DND-41 (cell line): ENCODE results near the gene IL2RA.

Experiments
- ATAC-seq: fragments of 200-7000 bp; cut with Tn5 transposase; 3 replicates; pipeline ENCODE4 v1.9.1; 2021; ENCODE audit warnings: low read depth; ENCODE audit not compliant: insufficient read depth
- DNase-seq: peaks from one replicate; pipeline ENCODE4 v3.0.0-alpha.2; 2020
- H2AFZ ChIP-seq: 2 replicates; pipeline ENCODE4 v1.6.0; 2012; ENCODE audit warnings: low read depth, low read length
- H3K27ac ChIP-seq: 2 replicates; pipeline ENCODE4 v1.5.1; 2012; ENCODE audit warnings: low read length, inconsistent platforms
- H3K27me3 ChIP-seq: fragments of 200-600 bp; sonication (generic); 2 replicates; pipeline ENCODE4 v1.6.0; 2012; ENCODE audit warnings: low read length, mild to moderate bottlenecking, inconsistent platforms; ENCODE audit not compliant: insufficient read depth, poor library complexity
- H3K36me3 ChIP-seq: 2 replicates; pipeline ENCODE4 v1.5.1; 2012; ENCODE audit warnings: low read length, inconsistent platforms; ENCODE audit not compliant: insufficient read depth
- H3K4me1 ChIP-seq: 2 replicates; pipeline ENCODE4 v1.5.1; 2012; ENCODE audit warnings: mild to moderate bottlenecking, low read length; ENCODE audit not compliant: insufficient read depth
- H3K4me2 ChIP-seq: 2 replicates; pipeline ENCODE4 v1.6.0; 2012; ENCODE audit warnings: mild to moderate bottlenecking, moderate library complexity, low read length, inconsistent platforms; ENCODE audit not compliant: insufficient read depth
- H3K4me3 ChIP-seq, 2 experiments: fragments of 200-600 bp in 1 of 2; shearing (Covaris generic) in 1 of 2; 2 replicates each; pipeline ENCODE4 v1.5.1; 2012 to 2016; ENCODE audit warnings: inconsistent platforms in 2 of 2, low read length in 2 of 2, mild to moderate bottlenecking in 2 of 2, low read depth in 1 of 2, moderate library complexity in 1 of 2
- H3K79me2 ChIP-seq: 2 replicates; pipeline ENCODE4 v1.6.0; 2012; ENCODE audit warnings: low read length, inconsistent platforms; ENCODE audit not compliant: insufficient read depth
- H3K9ac ChIP-seq: 2 replicates; pipeline ENCODE4 v1.6.0; 2012; ENCODE audit warnings: low read depth, mild to moderate bottlenecking, inconsistent platforms, low read length, moderate library complexity
- H3K9me3 ChIP-seq: 2 replicates; pipeline ENCODE4 v1.5.1; 2012; ENCODE audit warnings: low read length, moderate library complexity, mild to moderate bottlenecking, inconsistent platforms; ENCODE audit not compliant: insufficient read depth, severe bottlenecking
- H4K20me1 ChIP-seq: 2 replicates; pipeline ENCODE4 v1.6.0; 2012; ENCODE audit warnings: low read length; ENCODE audit not compliant: insufficient read depth
- EZH2 ChIP-seq: IDR thresholded peaks from 3 replicates; pipeline ENCODE4 v1.6.1; 2012; ENCODE audit warnings: borderline replicate concordance, low read depth, mild to moderate bottlenecking, moderate library complexity, low read length, inconsistent platforms; ENCODE audit not compliant: severe bottlenecking
- TF ChIP-seq, protein P1 (sequence below): IDR thresholded peaks from 2 replicates; pipeline ENCODE4 v1.5.1; 2012; ENCODE audit warnings: borderline replicate concordance, low read length, moderate library complexity, mild to moderate bottlenecking; ENCODE audit not compliant: poor library complexity, severe bottlenecking; ENCODE audit errors: extremely low read depth

The IL2RA gene

DNA sequence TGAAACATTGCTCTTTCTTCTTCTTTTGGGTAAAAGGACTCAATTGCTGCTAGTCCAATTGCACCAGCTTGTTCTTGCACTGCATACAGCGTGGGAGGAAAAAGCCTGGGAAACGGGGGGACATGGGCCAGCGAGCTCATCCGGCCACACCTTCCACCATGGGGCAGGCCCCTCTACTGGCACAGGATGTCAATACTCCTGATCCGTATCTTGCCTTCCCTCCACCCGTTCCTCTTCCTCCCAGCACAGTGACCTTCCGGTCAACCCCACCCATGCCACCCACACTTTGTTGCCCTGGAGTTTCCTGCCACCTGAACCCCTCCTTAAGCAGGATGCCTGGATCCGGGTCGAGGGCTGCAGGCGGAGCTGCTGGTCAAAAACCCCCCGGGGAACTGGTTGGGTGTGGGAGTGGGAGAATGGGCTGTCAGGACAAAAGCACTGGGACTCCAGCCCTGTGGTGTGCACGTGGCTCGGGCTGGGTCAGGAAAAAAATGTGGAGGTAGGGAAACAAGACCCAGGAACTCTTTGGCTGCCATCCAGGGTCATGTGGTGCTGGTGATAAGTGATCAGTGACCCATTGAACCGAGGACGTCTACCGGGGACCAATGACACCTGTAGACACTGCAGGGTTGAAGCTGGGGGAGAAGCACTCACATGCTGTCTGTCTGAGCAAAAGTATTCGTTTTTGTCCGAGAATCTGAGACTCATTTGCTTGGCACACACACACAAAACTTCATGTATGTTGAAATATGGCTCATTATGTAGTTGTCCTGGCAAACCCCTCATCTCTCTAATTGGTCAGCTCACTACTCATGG is 8.1 kb downstream of the IL2RA start:
- H3K9ac ChIP-seq = no peak overlapping the region
- DNase-seq = no peak
- ATAC-seq = no peak

DNA sequence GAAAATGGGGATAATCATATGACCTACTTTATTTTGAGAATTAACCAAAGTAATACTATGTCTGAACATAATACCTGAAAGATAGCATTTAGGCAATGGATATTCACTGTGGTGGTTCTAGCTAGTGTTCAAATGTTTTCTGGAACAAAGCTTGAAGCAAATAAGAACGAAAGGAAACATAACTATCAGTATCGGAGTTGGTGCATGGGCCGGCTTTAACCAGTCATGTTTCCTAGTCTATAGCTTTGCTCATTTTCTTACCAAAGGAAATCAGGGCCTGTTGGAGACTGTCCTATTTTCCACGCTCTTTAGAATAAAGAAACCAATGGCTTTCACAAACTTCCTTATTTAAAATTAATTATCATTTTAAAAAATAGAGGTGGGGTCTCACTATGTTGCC is 8.9 kb downstream of the IL2RA start:
- H3K79me2 ChIP-seq = no peaks in the 10 kb centered on the region
- ATAC-seq (no peak), DNase-seq (no peak)
- no peak overlapping the region for H3K9ac ChIP-seq
- peaks cover 21% of the 10 kb centered on the region for H3K27me3 ChIP-seq
- no peak overlapping the region for H3K4me2 ChIP-seq
- H4K20me1 ChIP-seq = no peaks in the 10 kb centered on the region
- H2AFZ ChIP-seq = no peak overlapping the region
- no peak overlapping the region for H3K4me3 ChIP-seq
- H3K4me1 ChIP-seq = peaks cover 31% of the 10 kb centered on the region
- TF ChIP-seq EZH2 = no peak
- TF ChIP-seq, protein P1, sequence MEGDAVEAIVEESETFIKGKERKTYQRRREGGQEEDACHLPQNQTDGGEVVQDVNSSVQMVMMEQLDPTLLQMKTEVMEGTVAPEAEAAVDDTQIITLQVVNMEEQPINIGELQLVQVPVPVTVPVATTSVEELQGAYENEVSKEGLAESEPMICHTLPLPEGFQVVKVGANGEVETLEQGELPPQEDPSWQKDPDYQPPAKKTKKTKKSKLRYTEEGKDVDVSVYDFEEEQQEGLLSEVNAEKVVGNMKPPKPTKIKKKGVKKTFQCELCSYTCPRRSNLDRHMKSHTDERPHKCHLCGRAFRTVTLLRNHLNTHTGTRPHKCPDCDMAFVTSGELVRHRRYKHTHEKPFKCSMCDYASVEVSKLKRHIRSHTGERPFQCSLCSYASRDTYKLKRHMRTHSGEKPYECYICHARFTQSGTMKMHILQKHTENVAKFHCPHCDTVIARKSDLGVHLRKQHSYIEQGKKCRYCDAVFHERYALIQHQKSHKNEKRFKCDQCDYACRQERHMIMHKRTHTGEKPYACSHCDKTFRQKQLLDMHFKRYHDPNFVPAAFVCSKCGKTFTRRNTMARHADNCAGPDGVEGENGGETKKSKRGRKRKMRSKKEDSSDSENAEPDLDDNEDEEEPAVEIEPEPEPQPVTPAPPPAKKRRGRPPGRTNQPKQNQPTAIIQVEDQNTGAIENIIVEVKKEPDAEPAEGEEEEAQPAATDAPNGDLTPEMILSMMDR = no peak
- no peaks in the 10 kb centered on the region for H3K36me3 ChIP-seq
- no peak overlapping the region for H3K27ac ChIP-seq
- no peaks in the 10 kb centered on the region for H3K9me3 ChIP-seq

More for the DNA sequence above, 8.1 kb downstream of the IL2RA start:
- Histone ChIP-seq H4K20me1 (no peaks in the 10 kb centered on the region), H3K36me3 (no peaks in the 10 kb centered on the region), H3K9me3 (no peaks in the 10 kb centered on the region), H3K4me1 (peaks cover 31% of the 10 kb centered on the region), H3K4me2 (no peak overlapping the region), H3K79me2 (no peaks in the 10 kb centered on the region), H3K27ac (no peak overlapping the region), H2AFZ (no peak overlapping the region), H3K27me3 (peaks cover 23% of the 10 kb centered on the region), H3K4me3 (no peak overlapping the region)
- TF ChIP-seq EZH2 = no peak
- TF ChIP-seq, protein P1 = no peak

DNA sequence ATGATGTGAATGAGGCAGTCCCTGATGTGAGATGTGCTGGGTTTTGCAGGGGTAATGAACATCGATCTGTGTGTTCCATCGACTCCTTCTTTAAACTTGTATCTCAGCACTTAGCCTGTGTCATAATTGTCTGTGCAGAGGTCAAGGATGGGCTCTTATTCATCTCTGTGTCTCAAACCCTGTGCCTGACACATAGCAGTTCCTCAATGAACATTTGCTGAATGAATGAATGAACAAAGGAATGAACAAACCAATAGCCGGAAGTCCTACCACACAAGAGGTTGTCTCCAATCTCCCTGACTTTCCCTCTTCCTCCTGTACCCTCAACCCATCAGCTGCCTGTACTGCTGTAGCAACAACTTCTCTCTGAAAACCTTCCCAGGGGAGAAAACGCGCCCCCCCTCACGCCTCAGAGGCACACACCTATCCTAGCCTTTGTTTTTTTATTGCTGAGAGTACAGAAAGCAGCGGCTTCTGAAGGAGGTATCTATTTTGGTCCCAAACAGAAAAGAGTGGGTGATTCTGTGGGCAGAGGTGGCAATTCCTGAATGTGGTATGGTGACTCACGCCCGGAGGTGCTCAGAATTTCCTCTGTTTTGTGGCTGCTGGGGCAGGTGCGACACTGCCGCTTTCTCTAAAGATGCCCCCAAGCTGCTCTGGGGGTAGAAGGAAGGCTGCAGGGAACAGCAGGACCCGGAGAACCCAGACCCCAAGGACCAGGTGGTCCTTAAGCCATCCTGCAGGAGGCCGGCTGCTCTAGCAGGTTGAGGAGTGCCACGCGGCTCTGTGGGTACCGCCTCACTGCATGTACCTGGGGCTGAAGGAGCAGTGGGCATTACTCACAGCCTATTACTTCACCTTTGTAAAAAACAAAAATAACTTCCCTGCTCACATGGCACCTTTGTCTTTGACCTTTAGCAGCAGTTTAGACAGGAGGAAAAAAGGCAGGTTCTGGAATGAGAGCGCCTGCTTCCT is 9.6 kb downstream of the IL2RA start:
- no peaks in the 10 kb centered on the region for H3K79me2 ChIP-seq
- peaks cover 17% of the 10 kb centered on the region for H3K27me3 ChIP-seq
- H3K9me3 ChIP-seq = no peaks in the 10 kb centered on the region
- no peak overlapping the region for H3K9ac ChIP-seq
- H2AFZ ChIP-seq = no peak overlapping the region
- ATAC-seq = peak; percentile 33
- peak overlapping the region; percentile 80 for H3K4me2 ChIP-seq
- H4K20me1 ChIP-seq = no peaks in the 10 kb centered on the region
- DNase-seq = peak; percentile 47
- H3K4me3 ChIP-seq = no peak overlapping the region
- no peaks in the 10 kb centered on the region for H3K36me3 ChIP-seq
- TF ChIP-seq EZH2 = no peak
- TF ChIP-seq, protein P1 = no peak
- no peak overlapping the region for H3K27ac ChIP-seq
- H3K4me1 ChIP-seq = peaks cover 31% of the 10 kb centered on the region
